B cell (primary cell): ENCODE results near the gene KRTAP24-1. TPM values are rescaled to one million over a fixed set of nuclear protein-coding genes. Genes with fewer than 3 reads are reported as not detected.

Experiments
- ATAC-seq: fragments of 200-7000 bp; cut with Tn5 transposase; one replicate; pipeline ENCODE4 v1.10.0; 2021; ENCODE audit warnings: low read depth, mild to moderate bottlenecking, moderate number of reproducible peaks, moderate library complexity
- CTCF ChIA-PET: fragments of 350-600 bp; sonication (Branson Sonifier 250); formaldehyde crosslinking; loops from one replicate; lab custom pipeline; 2021; ENCODE audit warnings: antibody characterized with exemption, inconsistent platforms; lab: Charles Lee
- POLR2A ChIA-PET: fragments of 350-600 bp; sonication (Branson Sonifier 250); formaldehyde crosslinking; loops from one replicate; lab custom pipeline; 2021; ENCODE audit warnings: antibody characterized with exemption; lab: Charles Lee
- DNase-seq: peaks from one replicate; pipeline ENCODE4 v3.0.0; 2013
- H2AFZ ChIP-seq: 2 replicates; pipeline ENCODE4 v1.6.1; 2012; ENCODE audit warnings: mild to moderate bottlenecking, low read depth, low read length; ENCODE audit not compliant: insufficient read depth, poor library complexity, severe bottlenecking
- H3K27ac ChIP-seq, 2 donors: 1 replicate in 1 of 2; 2 replicates in 1 of 2; pipeline ENCODE4 v1.5.1; 2012 to 2013; ENCODE audit warnings: low read length in 2 of 2, mild to moderate bottlenecking in 2 of 2, moderate library complexity in 1 of 2
- H3K27me3 ChIP-seq, 4 experiments: fragments of 200-600 bp in 1 of 4; sonication (generic) in 1 of 4; replicated peaks in 1 of 4; 1 replicate in 2 of 4; 2 replicates in 2 of 4; pipeline versions ENCODE4 v1.6.1 to v1.7.0; 2013 to 2016; ENCODE audit warnings: low read length in 3 of 4, mild to moderate bottlenecking in 2 of 4, mixed read lengths in 1 of 4, moderate library complexity in 1 of 4; ENCODE audit not compliant: insufficient read depth in 4 of 4, control insufficient read depth in 3 of 4; ENCODE audit errors: control extremely low read depth in 1 of 4
- H3K36me3 ChIP-seq, 2 experiments: replicated peaks in 1 of 2; 1 replicate in 1 of 2; 2 replicates in 1 of 2; pipeline versions ENCODE4 v1.6.1 to v1.7.1; 2013; ENCODE audit warnings: low read length in 1 of 2; ENCODE audit not compliant: insufficient read depth in 2 of 2, control insufficient read depth in 1 of 2; ENCODE audit errors: control extremely low read depth in 1 of 2, extremely low read depth in 1 of 2
- H3K4me1 ChIP-seq, 2 donors: fragments of 200-600 bp in 1 of 2; sonication (generic) in 1 of 2; 1 replicate in 1 of 2; 2 replicates in 1 of 2; pipeline versions ENCODE4 v1.5.1 to v1.6.1; 2013 to 2017; ENCODE audit warnings: low read length in 2 of 2; ENCODE audit not compliant: control insufficient read depth in 2 of 2, insufficient read depth in 2 of 2
- H3K4me2 ChIP-seq: replicated peaks from 2 replicates; pipeline ENCODE3; 2012; ENCODE audit warnings: mild to moderate bottlenecking, low read depth, low read length; ENCODE audit not compliant: poor library complexity, severe bottlenecking
- H3K4me3 ChIP-seq, 5 experiments: fragments of 200-600 bp in 1 of 5; sonication (generic) in 1 of 5; 1 replicate in 3 of 5; 2 replicates in 2 of 5; pipeline versions ENCODE4 v1.5.1 to v1.7.0; 2011 to 2016; ENCODE audit warnings: low read length in 4 of 5, mild to moderate bottlenecking in 4 of 5, low read depth in 2 of 5, control low read depth in 1 of 5, moderate library complexity in 1 of 5; ENCODE audit not compliant: insufficient read depth in 1 of 5; ENCODE audit errors: control extremely low read depth in 1 of 5, extremely low read depth in 1 of 5
- H3K79me2 ChIP-seq: fragments of 200-600 bp; sonication (generic); one replicate; pipeline ENCODE4 v1.6.0; 2016; ENCODE audit warnings: low read length; ENCODE audit not compliant: control insufficient read depth, insufficient read depth
- H3K9ac ChIP-seq: fragments of 200-600 bp; sonication (generic); 2 replicates; pipeline ENCODE4 v1.6.1; 2017; ENCODE audit warnings: mild to moderate bottlenecking, low read length, moderate library complexity
- H3K9me3 ChIP-seq, 3 donors: one replicate each; pipeline versions ENCODE4 v1.6.1 to v1.7.1; 2013; ENCODE audit warnings: low read length in 2 of 3; ENCODE audit not compliant: control insufficient read depth in 2 of 3, insufficient read depth in 1 of 3; ENCODE audit errors: control extremely low read depth in 1 of 3
- H4K20me1 ChIP-seq: 2 replicates; pipeline ENCODE4 v1.6.0; 2012; ENCODE audit warnings: mild to moderate bottlenecking, low read length; ENCODE audit not compliant: insufficient read depth, control insufficient read depth, poor library complexity, severe bottlenecking
- H3K27ac Mint-ChIP-seq: one replicate; pipeline ENCODE4 v1.8.0; 2021; ENCODE audit warnings: mixed read lengths
- H3K27me3 Mint-ChIP-seq: one replicate; pipeline ENCODE4 v1.8.0; 2021; ENCODE audit warnings: mixed read lengths
- H3K4me1 Mint-ChIP-seq: one replicate; pipeline ENCODE4 v1.8.0; 2021; ENCODE audit warnings: mixed read lengths
- H3K4me3 Mint-ChIP-seq: one replicate; pipeline ENCODE4 v1.8.0; 2021; ENCODE audit warnings: mixed read lengths
- H3K9me3 Mint-ChIP-seq: one replicate; pipeline ENCODE4 v1.8.0; 2022; ENCODE audit warnings: mixed read lengths; ENCODE audit not compliant: insufficient read depth
- CTCF ChIP-seq: fragments of 200-600 bp; IDR thresholded peaks from one replicate; pipeline ENCODE4 v1.8.0; 2022; ENCODE audit warnings: antibody characterized with exemption, mild to moderate bottlenecking
- EZH2 ChIP-seq: IDR thresholded peaks from 2 replicates; pipeline ENCODE4 v1.6.1; 2012; ENCODE audit warnings: borderline replicate concordance, low read depth, mild to moderate bottlenecking, moderate library complexity, low read length; ENCODE audit not compliant: insufficient read depth, poor library complexity, severe bottlenecking
- WGBS: methylation state at CpG from one replicate; pipeline ENCODE4 v1.1.5; 2013; ENCODE audit warnings: missing lambda C conversion rate; ENCODE audit not compliant: insufficient coverage; 5-methylcytosine and 5-hydroxymethylcytosine counted together
- intact Hi-C: fragments of 100-400 bp; cut with micrococcal nuclease; formaldehyde crosslinking; loops from one replicate; pipeline ENCODE4 v1.10.0; 2022
- polyA plus RNA-seq: library from polyadenylated mRNA; depleted of rRNA; stranded (reverse); fragments of >200 nt; gene quantifications from 2 replicates; pipeline ENCODE4 v1.2.3, GENCODE V29; 2012
- total RNA-seq, 2 donors: library from RNA; stranded (reverse); fragments of 120-200 nt in 1 of 2; gene quantifications; 1 replicate in 1 of 2; 2 replicates in 1 of 2; pipeline versions ENCODE4 v1.2.3 to v1.2.4, GENCODE V29; 2013 to 2022

The KRTAP24-1 gene
- total and polyA plus RNA-seq, 2 donors (not counting 1 experiment from before 2014, with no cell fraction given) = not detected

GRCh38 chr21:30271611-30272010 is 11.1 kb downstream of the KRTAP24-1 start:
- H3K4me1 Mint-ChIP-seq = no peaks in the 10 kb centered on the region
- ChIA-PET CTCF (no interaction called here), POLR2A (no interaction called here)
- H3K4me2 ChIP-seq = no peak overlapping the region
- WGBS = 100% methylated on average over 1 of the region's 1 CpG
- H3K79me2 ChIP-seq = no peaks in the 10 kb centered on the region
- no peak overlapping the region for H3K4me3 Mint-ChIP-seq
- H4K20me1 ChIP-seq = no peaks in the 10 kb centered on the region
- no peaks in the 10 kb centered on the region for H3K36me3 ChIP-seq
- ATAC-seq (no peak), DNase-seq (no peak)
- TF ChIP-seq EZH2 (no peak), CTCF (no peak)
- no peak overlapping the region for H3K27ac ChIP-seq
- no peak overlapping the region for H3K27ac Mint-ChIP-seq
- no peaks in the 10 kb centered on the region for H3K9me3 Mint-ChIP-seq
- no peaks in the 10 kb centered on the region for H3K27me3 ChIP-seq
- intact Hi-C loops = no loop called here
- no peaks in the 10 kb centered on the region for H3K27me3 Mint-ChIP-seq
- no peak overlapping the region for H3K9ac ChIP-seq
- H3K9me3 ChIP-seq = peaks cover 0 to 3% (median 0%) of the 10 kb centered on the region in 3 donors
- H2AFZ ChIP-seq = no peak overlapping the region
- H3K4me1 ChIP-seq = no peaks in the 10 kb centered on the region
- no peak overlapping the region for H3K4me3 ChIP-seq

- Mint-ChIP-seq H3K27ac (no peak overlapping the region), H3K4me3 (no peak overlapping the region), H3K27me3 (no peaks in the 10 kb centered on the region), H3K4me1 (no peaks in the 10 kb centered on the region), H3K9me3 (no peaks in the 10 kb centered on the region)
- no peaks in the 10 kb centered on the region for H3K27me3 ChIP-seq
- POLR2A ChIA-PET = no interaction called here
- no peak for DNase-seq
- H3K79me2 ChIP-seq = no peaks in the 10 kb centered on the region
- TF ChIP-seq EZH2 (no peak), CTCF (no peak)
- H4K20me1 ChIP-seq = no peaks in the 10 kb centered on the region
- no peak overlapping the region for H3K9ac ChIP-seq
- H2AFZ ChIP-seq = no peak overlapping the region
- no peak overlapping the region for H3K4me3 ChIP-seq
- 87% methylated on average over 4 of the region's 5 CpGs for WGBS
- no peaks in the 10 kb centered on the region for H3K9me3 ChIP-seq
- H3K4me2 ChIP-seq = no peak overlapping the region
- no peaks in the 10 kb centered on the region for H3K36me3 ChIP-seq
- CTCF ChIA-PET = no interaction called here
- H3K27ac ChIP-seq = no peak overlapping the region
- intact Hi-C loops = no loop called here
- no peak for ATAC-seq
- H3K4me1 ChIP-seq = no peaks in the 10 kb centered on the region
Measured at GRCh38 chr21:30271156-30271555, 11.6 kb downstream of the KRTAP24-1 start.
